KG1 (cell line): Measurements from ENCODE around the gene MBNL2.
"Not testable (repeated sequence)": the region's sequence is repeated elsewhere in the genome, so short reads cannot be mapped to it uniquely, and the experiment has no call there.

Source experiments
- DNase-seq: peaks from one replicate; lab custom pipeline; 2025; lab: John Stamatoyannopoulos, UW

Gene MBNL2

DNA sequence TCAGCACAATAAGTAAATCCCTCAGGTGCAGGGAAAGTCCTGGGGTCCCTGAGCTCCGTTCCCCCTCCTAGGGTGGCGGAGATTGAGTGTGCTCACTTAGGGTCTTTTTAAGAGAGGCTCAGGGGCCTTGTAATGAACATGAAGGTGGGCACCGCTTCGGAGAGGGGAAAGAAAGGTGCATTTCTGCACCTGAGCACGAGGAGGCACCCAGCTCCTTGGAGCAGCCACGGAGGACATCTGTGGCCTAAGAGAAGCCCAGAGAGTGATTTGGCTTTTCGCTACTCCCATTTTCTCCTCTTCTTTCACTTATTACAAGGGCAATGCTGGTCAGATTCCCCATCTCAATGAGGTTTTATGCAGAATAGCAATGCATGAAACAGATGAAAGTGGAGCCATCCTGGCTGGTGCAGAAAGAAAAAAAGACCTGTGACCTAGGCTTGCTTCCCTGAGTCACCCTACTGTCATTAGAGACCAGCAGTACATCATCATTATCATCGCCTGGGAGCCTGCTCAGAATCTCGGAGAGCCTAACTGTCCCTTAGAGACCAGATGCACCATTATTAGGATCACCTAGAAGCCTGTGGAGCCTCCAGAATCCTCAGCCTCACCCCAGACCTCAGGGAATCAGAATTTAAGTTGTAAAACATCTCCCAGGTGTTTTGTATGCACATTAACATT is 125.3 kb downstream of the MBNL2 start:
- DNase-seq, result no peak

DNA sequence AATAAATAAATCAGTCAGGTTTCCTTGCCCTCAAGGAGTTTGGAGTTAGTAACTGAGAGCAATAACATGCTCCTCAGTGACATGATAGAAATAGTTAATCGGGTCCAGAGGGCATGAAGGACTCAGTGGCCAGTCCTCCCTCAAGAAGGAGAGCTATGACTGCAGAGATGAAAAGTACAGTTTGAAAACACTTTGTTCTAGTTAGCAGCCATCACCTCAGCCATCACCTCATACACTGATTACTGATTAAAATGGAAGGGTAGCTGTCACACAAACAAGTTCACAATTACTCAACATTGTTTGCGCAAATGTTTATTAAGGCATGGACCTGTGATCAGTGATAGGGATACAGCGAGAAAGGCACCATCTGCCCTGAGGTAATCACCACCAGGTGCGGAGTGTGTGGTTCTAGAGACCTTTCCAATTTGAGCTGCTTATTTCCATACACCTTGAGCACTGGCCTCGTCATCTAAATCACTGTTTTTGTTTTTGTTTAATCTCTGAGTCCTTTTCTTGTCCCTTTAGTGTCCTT is 126.5 kb downstream of the MBNL2 start:
- no peak for DNase-seq

DNA sequence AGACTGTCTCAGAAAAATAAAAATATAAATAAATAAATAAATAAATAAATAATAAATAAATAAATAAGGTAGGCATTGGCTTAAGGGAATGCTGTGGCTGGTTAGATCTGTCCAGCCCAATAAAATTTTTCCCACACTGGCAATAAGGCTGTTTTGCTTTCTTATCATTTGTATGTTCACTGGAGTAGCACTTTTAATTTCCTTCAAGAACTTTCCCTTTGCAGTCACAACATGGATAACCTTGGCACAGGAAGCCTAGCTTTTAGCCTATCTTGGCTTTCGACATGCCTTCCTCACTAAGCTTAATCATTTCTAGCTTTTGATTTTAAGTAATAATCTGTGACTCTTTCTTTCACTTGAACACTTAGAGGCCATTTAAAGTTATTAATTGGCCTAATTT is 129.9 kb downstream of the MBNL2 start:
- DNase-seq, result not testable (repeated sequence)

DNA sequence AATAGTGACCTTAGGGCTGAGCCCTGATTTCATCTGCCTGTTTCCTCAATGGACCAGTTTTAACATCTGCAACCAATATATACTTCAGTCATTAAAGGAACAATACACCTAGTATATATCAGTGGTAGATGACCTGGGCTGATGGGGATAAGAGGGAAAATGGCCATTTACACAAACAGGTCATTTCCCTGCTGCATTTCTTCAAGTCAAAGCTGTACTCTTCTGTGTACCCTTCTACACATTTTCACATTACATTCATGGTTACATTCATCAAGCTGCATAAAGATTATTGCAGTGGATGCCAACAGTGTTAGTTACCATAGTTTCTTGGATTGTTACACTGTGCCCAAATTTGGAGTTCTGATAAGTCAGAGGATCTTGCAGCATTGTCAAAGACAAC is 130.7 kb downstream of the MBNL2 start:
- no peak for DNase-seq

DNA sequence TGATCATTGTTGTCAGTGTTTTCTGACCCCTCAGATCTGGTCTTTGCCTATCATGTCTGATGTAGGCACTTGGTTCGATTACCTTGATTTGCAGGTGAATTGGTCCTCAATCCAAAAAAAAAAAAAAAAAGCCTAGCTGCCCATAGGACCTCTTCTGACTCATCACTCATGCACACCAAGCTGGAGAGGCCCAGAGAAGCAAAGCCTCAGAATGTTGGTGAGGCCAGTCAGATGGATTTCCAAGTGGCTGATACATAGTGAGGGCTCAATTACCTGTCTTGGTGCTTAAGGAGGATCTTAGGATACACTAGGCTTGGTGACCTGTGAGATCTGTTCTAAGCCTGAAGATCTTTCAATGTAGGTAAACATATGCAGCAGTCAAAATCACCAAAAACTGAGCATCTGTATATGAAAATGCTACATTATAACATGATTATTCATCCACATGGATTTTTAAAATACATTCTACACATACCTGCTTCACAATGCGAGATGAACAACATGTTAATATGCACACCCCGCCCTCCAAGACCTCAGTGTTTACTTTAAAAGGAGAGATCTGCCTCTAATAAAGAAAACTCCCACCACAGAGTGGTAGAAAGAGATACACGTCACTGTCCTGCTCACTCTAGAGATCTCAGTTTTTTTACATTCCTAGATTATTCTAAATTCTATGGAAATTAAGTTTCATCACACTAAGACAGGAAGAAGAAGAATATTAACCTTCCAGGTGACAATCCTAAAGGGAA is 132.0 kb downstream of the MBNL2 start:
- DNase-seq, result no peak

DNA sequence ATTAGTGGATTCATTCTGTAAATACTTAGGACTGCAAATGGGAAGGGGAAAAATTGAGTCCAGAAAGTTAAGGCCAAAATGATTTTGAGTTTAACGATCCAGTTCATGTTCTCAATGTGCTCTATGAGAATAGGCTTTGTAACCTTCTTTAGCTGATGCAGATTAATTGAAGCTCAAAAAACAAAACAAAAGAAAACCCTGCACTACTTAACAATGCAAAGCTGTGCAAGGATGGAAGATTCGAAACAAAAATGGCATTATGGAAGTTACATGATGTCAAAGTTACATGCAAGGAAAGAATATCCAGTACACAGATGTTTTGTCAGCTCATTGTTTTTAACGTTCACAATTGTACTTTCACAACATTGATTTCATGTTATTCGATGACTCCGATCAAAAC is 132.7 kb downstream of the MBNL2 start:
- no peak for DNase-seq

DNA sequence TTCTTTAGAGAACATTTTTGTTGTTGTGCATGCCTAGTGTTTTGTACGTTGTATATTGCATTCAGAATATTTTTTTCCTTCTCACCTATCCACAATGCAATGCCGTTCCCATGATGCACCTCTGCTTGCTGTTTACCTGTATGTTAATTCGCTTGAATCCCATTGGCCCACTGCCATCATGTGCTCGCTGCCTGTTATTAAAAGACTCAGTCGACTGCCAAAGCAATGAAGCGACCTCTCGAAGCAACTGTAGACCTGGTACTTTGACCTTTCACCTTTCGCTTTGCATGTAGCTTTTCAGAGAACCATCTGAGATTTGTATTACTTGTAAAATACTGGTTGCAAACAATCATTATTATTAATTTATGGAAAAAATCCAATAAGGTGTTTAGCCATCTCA is 134.5 kb downstream of the MBNL2 start:
- DNase-seq, result no peak

DNA sequence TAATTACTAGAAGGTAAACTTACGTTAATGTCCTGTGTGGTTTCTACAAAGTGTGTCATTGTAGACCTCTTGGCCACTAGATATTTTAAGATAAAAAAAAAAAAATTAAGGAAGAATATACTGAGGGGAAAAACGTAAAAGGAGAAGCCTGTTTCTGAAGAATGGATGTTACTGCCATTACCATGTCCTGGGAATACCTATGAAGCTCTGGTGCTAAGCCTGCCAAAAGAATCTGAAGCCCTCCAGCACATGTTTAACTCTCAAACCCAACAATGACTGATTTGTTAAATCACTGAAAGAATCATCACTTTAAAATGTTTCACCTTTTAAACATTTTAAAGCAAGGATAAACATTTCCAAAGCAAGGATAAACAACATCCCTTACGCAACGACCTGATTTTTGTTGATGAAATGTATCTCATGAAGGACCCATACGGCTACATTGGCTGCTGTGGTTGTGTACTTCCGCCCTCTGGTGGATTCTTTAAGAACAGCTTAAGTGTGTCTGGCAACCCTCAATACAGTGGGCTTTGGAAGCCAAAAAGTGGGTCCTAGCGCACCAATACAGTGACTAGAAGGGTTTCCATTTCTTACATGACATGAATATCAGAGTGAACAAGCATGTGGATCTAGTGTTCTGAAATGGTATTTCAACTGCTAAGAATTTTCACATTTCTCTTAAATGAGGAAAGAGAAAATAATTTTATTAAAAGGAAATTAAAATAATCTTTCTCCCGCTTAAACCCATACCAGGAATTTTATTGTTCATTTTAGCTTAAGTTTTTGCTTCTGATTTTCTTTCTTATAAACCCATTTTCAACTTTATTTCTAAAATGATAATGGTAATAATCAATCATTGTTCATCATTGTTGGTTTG is 137.3 kb downstream of the MBNL2 start:
- DNase-seq, result peak; percentile 11

DNA sequence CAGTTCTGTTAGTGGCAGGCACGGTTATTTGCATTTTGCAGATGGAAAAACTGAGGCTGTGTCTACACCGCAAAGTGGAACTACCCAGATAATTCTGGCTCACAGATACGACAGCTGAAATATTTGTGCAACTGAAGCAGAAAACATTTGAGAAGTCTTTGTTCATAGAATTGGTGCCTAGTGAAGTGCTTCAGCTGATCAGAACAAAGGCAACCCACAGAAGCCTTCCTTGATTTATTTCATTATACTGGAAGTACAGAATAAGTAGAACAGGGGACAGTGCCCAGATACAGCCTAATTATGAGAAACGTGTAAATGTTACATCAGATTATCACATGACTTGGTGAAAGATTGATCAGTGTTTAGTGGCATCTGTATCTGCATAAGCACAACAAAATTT is 138.5 kb downstream of the MBNL2 start:
- no peak for DNase-seq

DNA sequence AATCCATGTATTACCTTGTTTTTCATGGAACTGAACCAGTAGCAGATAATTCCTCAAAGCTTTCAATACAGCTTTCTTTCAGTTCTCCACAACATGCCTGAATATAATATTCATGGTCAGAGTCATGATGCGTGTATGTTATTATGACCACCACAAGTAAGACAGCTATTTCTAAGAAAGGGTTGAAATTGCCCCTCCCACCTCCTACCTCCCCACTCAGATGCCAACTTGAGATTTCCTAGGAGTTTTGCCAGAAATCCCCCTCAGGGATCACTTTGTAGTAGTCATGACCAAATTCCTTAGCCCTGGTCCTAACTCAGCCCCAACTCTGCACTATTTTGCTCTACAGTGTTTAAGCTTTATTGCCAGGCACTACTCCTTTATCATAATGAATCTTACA is 141.9 kb downstream of the MBNL2 start:
- DNase-seq, result no peak

DNA sequence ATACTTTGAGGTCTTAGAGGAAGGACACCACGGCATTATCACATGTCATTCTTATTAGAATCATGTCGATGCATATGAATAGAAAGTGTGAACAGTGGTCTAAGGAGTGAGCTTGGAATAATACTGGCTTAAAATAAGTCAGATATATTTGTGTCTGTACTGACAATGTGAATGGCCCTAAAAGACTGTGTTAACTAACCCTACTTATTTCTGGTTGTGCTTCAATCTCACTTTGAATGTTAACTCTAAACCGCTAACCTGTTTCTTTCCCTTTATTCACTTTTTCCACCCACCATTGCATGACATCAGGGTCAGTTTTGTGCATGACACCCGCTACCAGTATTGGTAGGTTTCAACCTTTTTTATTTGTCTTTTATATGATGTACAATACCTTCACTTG is 142.7 kb downstream of the MBNL2 start:
- no peak for DNase-seq

DNA sequence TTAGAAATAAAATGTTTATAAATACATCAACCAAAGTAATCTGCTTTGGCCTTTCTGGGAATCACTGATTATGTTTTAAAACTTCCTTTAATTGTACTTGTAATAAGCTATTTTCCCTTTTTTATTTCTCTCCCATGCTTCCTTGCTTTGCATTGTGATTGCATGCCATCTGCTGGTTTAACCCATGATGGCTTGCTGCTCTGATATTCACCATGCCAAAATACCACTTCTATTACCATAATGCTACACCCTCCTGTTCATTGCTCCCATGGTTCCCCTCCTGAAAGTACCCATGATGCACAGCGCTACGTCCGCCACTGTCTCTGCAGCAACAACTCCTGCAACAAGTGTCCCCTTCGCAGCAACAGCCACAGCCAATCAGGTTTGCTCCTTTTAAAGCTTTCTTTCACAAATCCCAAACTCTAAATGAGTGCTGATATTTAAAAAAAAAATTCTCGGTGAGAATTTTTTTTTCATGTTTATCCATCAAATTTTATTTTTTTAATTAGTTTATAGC is 144.1 kb downstream of the MBNL2 start:
- no peak for DNase-seq

DNA sequence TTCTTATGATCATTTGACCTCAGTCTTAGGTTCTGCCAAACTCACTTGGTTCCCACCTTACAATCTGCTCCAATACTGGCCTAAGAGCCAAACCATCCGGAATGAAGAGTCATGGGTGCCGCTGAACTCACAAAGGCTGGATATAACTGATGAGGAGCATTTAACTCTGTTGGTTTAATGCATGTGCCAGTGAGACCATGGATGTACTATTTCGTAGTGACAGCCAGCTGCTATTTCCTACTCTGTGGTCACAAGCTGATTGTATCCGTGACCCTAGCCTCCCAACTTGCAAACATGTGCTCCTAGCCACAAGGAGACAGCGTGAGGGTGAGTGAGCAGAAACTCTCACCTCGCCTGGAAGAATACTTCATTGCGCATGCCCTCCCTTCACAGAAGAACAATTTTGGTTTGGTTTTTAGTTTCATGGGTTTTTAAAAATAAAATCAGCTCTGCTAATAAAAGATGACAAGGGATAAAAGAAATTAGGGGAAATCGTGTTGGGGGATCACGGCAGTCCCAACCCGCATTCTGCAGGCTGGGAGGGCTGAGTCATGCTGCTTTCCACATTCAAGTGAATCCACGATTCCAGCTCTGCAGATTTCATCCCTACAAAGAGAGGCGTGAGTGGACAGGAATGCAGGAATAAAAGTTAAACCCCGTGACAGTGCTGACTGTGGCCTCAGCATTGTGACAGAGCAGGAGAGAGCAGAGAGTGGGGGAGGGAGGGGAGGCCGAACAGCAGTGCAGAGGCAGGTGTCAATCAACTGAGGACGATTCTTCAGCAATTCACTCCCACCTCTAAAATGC is 145.1 kb downstream of the MBNL2 start:
- DNase-seq, result no peak

DNA sequence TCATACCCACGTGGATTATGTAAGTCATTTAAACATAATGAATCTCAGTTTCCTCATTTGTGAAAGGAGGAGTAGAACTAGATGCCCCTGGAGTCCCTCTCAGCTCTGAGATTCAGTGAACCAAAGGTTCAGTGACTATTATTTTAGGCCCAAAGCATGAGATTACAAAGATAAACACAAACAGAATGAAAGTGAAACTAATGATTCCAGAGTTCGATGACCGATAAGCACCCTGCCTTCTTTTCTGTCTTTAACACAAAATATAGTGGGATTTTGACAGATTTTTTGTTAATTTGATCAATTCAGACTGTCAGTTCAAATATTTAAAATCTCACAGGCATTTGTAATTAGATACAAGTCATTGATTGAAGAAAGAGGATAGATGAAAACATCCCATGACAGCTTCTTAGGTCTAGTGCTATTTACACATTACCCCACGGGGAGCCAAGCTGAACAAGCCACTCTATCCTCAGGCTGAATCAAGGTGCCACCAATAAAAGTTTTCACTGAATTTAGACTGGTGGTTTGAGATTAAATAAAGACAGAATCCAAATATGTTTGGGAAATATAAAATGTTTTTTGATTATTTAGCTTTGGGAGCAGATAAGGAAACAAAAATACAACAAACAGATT is 147.2 kb downstream of the MBNL2 start:
- DNase-seq, result no peak

DNA sequence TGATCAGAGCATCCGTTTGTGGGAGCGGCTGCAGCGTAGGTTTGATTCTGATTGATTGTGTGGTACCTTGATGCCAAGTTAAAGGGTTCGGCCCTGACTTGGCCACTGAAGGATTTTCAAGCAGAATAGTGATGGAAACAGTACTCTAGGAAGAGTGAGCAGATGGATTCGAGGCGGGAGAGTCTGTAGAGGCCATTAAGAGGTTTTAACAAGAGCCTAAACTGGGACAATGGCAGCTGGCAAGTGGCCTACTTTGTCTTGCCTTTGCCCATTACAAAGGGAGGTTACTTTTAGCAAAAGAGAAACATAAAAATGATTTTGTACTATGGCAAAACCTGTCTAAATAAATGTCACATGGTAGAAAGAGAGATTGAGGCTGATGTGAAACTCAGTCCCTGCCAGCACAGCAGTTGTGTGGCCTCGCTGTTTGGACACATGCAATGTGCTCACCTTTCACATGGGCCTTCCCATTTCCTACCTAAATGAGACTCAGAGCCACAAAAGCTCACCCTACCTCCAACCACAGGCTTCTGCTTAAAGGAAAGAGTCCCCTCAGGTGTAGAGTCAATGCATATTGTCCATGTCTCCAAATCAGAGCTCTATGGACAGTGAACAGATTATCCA is 149.5 kb downstream of the MBNL2 start:
- no peak for DNase-seq

DNA sequence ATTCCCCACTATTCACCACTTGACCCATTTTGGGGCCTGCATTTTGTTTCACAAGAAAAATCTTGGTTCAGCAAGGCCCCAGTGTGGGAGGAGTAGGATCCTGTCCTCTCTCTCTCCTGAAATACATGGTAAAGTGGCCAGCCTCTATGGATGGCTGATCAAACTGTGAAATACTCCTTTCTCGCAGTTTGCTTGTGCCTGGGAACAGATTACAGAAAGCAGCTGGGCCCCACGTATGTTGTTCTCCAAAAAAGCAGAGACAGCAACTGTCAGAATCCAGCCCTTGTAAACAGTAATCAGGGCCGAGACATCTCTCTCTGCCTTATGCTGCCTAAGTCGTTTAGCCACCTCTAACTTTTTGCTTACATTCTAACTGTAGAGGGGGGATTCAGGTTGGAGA is 150.8 kb downstream of the MBNL2 start:
- DNase-seq, result no peak

DNA sequence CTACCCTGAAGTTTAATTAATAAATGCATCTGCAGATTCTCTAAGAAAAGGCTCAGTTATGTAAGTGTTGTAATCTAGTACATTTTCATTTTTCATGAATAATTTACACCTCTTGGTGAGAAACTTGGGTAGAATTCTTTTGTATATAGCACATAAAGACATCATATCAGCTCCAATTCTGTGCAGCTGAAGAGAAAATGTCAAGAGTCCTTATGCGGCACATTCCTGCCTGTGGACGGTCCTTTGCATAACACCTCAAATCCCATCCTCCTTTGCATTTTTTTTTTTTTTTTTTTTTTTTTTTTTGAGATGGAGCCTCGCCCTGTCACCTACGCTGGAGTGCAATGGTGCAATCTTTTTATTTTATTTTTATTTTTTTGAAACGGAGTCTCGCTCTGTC is 151.7 kb downstream of the MBNL2 start:
- no peak for DNase-seq

DNA sequence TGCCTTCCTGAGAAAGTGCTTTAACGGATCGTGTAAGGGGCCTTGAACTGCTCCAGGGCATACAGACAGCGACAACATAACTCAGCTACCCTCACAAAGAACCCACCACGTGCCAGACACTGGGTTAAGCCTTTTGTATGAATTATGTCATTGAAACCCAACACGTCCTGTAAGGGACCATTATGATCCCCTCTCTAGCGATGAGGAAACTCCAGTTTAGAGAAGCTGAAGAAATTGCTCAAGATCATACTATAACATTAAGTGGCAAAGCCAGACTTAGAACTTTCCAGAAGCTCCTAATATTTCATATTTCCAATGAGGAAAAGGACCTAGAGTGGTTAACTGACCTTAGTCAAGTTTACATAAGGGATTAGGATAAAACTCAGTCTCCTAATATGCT is 154.8 kb downstream of the MBNL2 start:
- DNase-seq, result no peak

DNA sequence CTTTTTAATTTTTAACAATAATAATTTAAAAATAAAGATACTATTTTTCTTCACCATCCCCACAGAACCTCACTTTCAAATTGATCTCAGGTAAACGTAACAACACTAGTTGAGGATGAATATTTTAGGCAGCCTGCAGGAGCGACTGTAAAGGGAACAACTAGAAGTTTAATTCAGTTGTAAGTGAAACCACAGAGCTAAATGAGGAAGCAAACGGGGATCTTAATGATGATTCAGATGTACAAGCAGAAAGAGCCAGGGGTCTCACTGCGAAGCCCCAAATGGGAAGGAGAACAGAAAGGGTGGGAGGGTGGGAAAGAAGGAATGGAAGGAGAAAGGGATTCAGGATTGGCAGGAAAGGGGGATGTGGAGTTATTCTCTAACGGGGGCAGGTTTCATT is 157.3 kb downstream of the MBNL2 start:
- DNase-seq, result no peak

DNA sequence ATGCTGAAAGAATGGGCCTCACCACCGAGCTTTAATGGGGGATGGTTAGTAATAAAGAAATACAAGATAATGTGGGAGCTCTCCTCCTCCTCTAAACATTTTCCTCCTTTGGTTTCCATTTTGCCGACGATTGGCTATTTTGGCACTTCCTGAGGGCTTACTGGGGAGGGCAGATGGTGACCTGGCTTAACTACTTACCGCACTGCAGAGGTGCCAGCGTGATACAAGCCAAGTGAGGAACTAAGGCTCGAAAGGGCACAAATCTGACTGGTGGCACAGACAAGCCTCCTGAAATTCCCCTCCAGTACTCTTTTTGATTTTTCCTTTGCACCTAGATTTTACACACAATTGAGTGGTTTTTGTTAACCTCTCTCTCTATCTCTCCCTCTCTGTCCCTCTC is 158.6 kb downstream of the MBNL2 start:
- no peak for DNase-seq

DNA sequence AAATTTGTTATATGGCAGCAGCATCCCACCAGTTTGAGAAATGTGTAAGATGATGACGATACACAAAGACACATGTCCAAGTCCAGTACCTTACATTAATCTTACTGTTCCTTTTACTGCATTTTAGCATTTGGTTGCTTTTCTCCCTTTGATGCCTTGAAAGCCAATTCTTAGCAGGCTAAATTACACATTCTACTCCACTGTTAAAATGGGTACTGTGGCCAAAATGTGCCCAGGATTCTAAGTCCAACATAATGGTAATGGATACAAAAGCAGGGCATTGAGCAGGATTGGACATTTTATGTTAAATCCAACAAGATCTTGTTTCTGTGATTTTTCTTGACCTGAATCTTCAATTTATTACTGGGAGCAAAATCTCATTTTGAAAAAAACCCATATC is 159.1 kb downstream of the MBNL2 start:
- no peak for DNase-seq
